Kidney (tissue), 14 donors: ENCODE measurements around the gene IL17RB. TPM values are rescaled to one million over a fixed set of nuclear protein-coding genes. Genes with fewer than 3 reads are reported as not detected.
A peak's percentile ranks its signal among the peaks of the same experiment; 100 is the strongest.

Experiments
- DNase-seq, 5 donors: peaks; one replicate each; pipeline ENCODE4 v3.0.0-alpha.2; 2013 to 2020
- FAIRE-seq: peaks from 2 replicates; lab custom pipeline; 2012; peaks lifted over from hg19 to GRCh38; lab: Jason Lieb, UNC
- H3K27ac ChIP-seq, 2 donors: one replicate each; pipeline ENCODE4 v1.7.0; 2013; ENCODE audit warnings: low read depth in 2 of 2, low read length in 2 of 2, inconsistent platforms in 1 of 2
- H3K27me3 ChIP-seq: one replicate; pipeline ENCODE4 v1.7.1; 2013; ENCODE audit warnings: low read length, inconsistent platforms; ENCODE audit not compliant: control insufficient read depth, insufficient read depth
- H3K36me3 ChIP-seq, 3 donors: one replicate each; pipeline versions ENCODE4 v1.7.0 to v1.7.1; 2013; ENCODE audit warnings: low read length in 3 of 3, control low read depth in 1 of 3, inconsistent platforms in 1 of 3; ENCODE audit not compliant: insufficient read depth in 3 of 3, control insufficient read depth in 2 of 3
- H3K4me1 ChIP-seq, 3 donors: one replicate each; pipeline versions ENCODE4 v1.7.0 to v1.7.1; 2013; ENCODE audit warnings: low read length in 3 of 3, inconsistent platforms in 1 of 3, low read depth in 1 of 3; ENCODE audit not compliant: control insufficient read depth in 2 of 3, insufficient read depth in 2 of 3
- H3K4me3 ChIP-seq, 3 donors: one replicate each; pipeline versions ENCODE4 v1.7.0 to v1.8.1; 2013; ENCODE audit warnings: low read length in 3 of 3, control low read depth in 1 of 3, inconsistent platforms in 1 of 3
- H3K9ac ChIP-seq, 3 donors: one replicate each; pipeline versions ENCODE4 v1.7.0 to v1.7.1; 2013; ENCODE audit warnings: low read length in 3 of 3, control low read depth in 1 of 3, inconsistent platforms in 1 of 3
- H3K9me3 ChIP-seq, 3 donors: one replicate each; pipeline versions ENCODE4 v1.7.0 to v1.7.1; 2013; ENCODE audit warnings: low read length in 3 of 3, control low read depth in 1 of 3, inconsistent platforms in 1 of 3; ENCODE audit not compliant: control insufficient read depth in 2 of 3, insufficient read depth in 1 of 3
- CTCF ChIP-seq: IDR thresholded peaks from 3 replicates; pipeline ENCODE4 v1.5.1; 2012; ENCODE audit warnings: mild to moderate bottlenecking, moderate library complexity, borderline replicate concordance; ENCODE audit not compliant: insufficient read depth; ENCODE audit errors: extremely low read depth
- intact Hi-C: fragments of 100-400 bp; cut with DNase I; formaldehyde crosslinking; loops from one replicate; pipeline ENCODE4 v1.11.1; 2022
- polyA plus RNA-seq: library from polyadenylated mRNA; stranded (reverse); fragments of 350-450 nt; fragmentation: Illumina TruSeq; extraction: RNeasy Lipid Tissue Mini Kit (QIAGEN cat#74804); gene quantifications from one replicate; pipeline ENCODE4 v1.2.3, GENCODE V29; 2014; ENCODE audit warnings: low read depth, low replicate concordance; ENCODE audit not compliant: insufficient read depth
- total RNA-seq: library from RNA; stranded (reverse); fragmentation: NEBNext Ultra II Directional; extraction: Animal tissue kit (Norgen Biotek cat#: 25700); gene quantifications from one replicate; pipeline ENCODE4 v1.2.1, GENCODE V29; 2021
- donor health status: control.
- donor health status: control.
- donor health status: control.
- donor health status: control.
- donor health status: control.
- donor health status: DM: yes; HTN: yes; CAD: no.
- donor health status: Normal renal cell carcinoma (clear cell type).

IL17RB gene
- total and polyA plus RNA-seq, 2 donors from 2014 or later: 27.7 to 87.4 TPM

- peaks cover 0 to 15% (median 10%) of the 10 kb centered on the region in 3 donors for H3K4me1 ChIP-seq
- no peak overlapping the region for H3K27ac ChIP-seq
- no peaks in the 10 kb centered on the region for H3K27me3 ChIP-seq
- no peak overlapping the region for H3K9ac ChIP-seq
- intact Hi-C loops: no loop called here
- FAIRE-seq (no peak), DNase-seq (peak in 1 of 5 donors; percentile 28)
- TF ChIP-seq CTCF: no peak
- H3K9me3 ChIP-seq: no peaks in the 10 kb centered on the region
- no peak overlapping the region for H3K4me3 ChIP-seq
- H3K36me3 ChIP-seq: peaks cover 0 to 2% (median 0%) of the 10 kb centered on the region in 3 donors
Observed at GRCh38 chr3:53803124-53803815, 43.1 kb upstream of the IL17RB start.

GRCh38 chr3:53803816-53804695 lies 42.3 kb upstream of the IL17RB start:
- DNase-seq (peak in 2 of 5 donors; percentile 14 to 28), FAIRE-seq (no peak)
- Histone ChIP-seq H3K4me1 (peaks cover 0 to 15% (median 10%) of the 10 kb centered on the region in 3 donors), H3K4me3 (no peak overlapping the region), H3K36me3 (peaks cover 0 to 2% (median 0%) of the 10 kb centered on the region in 3 donors), H3K27ac (no peak overlapping the region), H3K27me3 (no peaks in the 10 kb centered on the region), H3K9me3 (no peaks in the 10 kb centered on the region), H3K9ac (no peak overlapping the region)
- intact Hi-C loops: no loop called here
- no peak for TF ChIP-seq CTCF

GRCh38 chr3:53804697-53805462 lies 41.5 kb upstream of the IL17RB start:
- intact Hi-C loops: no loop called here
- Histone ChIP-seq H3K36me3 (peaks cover 0 to 2% (median 0%) of the 10 kb centered on the region in 3 donors), H3K4me3 (no peak overlapping the region), H3K4me1 (peaks cover 0 to 15% (median 10%) of the 10 kb centered on the region in 3 donors), H3K9me3 (no peaks in the 10 kb centered on the region), H3K27ac (no peak overlapping the region), H3K27me3 (no peaks in the 10 kb centered on the region), H3K9ac (no peak overlapping the region)
- no peak for TF ChIP-seq CTCF
- no peak for DNase-seq
- no peak for FAIRE-seq
